ENCODE measurements around the gene CSNK2A3. TPM values are rescaled to one million over a fixed set of nuclear protein-coding genes. Genes with fewer than 3 reads are reported as not detected.

CSNK2A3 gene
- total and polyA plus RNA-seq, 3 donors from 2014 or later, result 1.5 to 4.0 (median 3.9) TPM

- H3K4me3 ChIP-seq, result no peak overlapping the region
- H3K4me1 ChIP-seq, result no peaks in the 10 kb centered on the region
- intact Hi-C loops (cut with DNase I; ENCODE audit: low total_unique reads), result no loop called here
- TF ChIP-seq CTCF (IDR thresholded peaks at IDR 0.05), result no peak
- TF ChIP-seq POLR2A (IDR thresholded peaks at IDR 0.05), result no peak
- DNase-seq, result no peak
- H3K27me3 ChIP-seq, result no peaks in the 10 kb centered on the region
- no peaks in the 10 kb centered on the region for H3K36me3 ChIP-seq (ENCODE audit: low read depth, missing control alignments)
- H3K9me3 ChIP-seq, result no peaks in the 10 kb centered on the region
- no peak overlapping the region for H3K27ac ChIP-seq
- WGBS, 2 donors, result 90 to 93% methylated on average over 4 of the region's 4 CpGs
Observed at GRCh38 chr11:11336664-11337063, 16.4 kb downstream of the CSNK2A3 start.

- intact Hi-C loops (cut with DNase I; ENCODE audit: low total_unique reads), result no loop called here
- TF ChIP-seq CTCF (IDR thresholded peaks at IDR 0.05), result no peak
- TF ChIP-seq POLR2A (IDR thresholded peaks at IDR 0.05), result no peak
- Histone ChIP-seq H3K4me1 (no peaks in the 10 kb centered on the region), H3K4me3 (no peak overlapping the region), H3K9me3 (no peaks in the 10 kb centered on the region), H3K36me3 (ENCODE audit: low read depth, missing control alignments) (no peaks in the 10 kb centered on the region), H3K27ac (no peak overlapping the region), H3K27me3 (no peaks in the 10 kb centered on the region)
- no peak for DNase-seq
- WGBS, 2 donors, result 86 to 100% methylated on average over 2 of the region's 2 CpGs
Observed at GRCh38 chr11:11335043-11335442, 18.0 kb downstream of the CSNK2A3 start.

- no peak for TF ChIP-seq CTCF (IDR thresholded peaks at IDR 0.05)
- TF ChIP-seq POLR2A (IDR thresholded peaks at IDR 0.05), result no peak
- intact Hi-C loops (cut with DNase I; ENCODE audit: low total_unique reads), result no loop called here
- WGBS, 2 donors, result 73 to 77% methylated on average over 4 of the region's 4 CpGs
- DNase-seq, result no peak
- H3K27ac ChIP-seq, result no peak overlapping the region
- no peaks in the 10 kb centered on the region for H3K9me3 ChIP-seq
- H3K27me3 ChIP-seq, result no peaks in the 10 kb centered on the region
- no peaks in the 10 kb centered on the region for H3K36me3 ChIP-seq (ENCODE audit: low read depth, missing control alignments)
- no peak overlapping the region for H3K4me3 ChIP-seq
- H3K4me1 ChIP-seq, result no peaks in the 10 kb centered on the region
Observed at GRCh38 chr11:11334607-11335006, 18.4 kb downstream of the CSNK2A3 start.

DNA sequence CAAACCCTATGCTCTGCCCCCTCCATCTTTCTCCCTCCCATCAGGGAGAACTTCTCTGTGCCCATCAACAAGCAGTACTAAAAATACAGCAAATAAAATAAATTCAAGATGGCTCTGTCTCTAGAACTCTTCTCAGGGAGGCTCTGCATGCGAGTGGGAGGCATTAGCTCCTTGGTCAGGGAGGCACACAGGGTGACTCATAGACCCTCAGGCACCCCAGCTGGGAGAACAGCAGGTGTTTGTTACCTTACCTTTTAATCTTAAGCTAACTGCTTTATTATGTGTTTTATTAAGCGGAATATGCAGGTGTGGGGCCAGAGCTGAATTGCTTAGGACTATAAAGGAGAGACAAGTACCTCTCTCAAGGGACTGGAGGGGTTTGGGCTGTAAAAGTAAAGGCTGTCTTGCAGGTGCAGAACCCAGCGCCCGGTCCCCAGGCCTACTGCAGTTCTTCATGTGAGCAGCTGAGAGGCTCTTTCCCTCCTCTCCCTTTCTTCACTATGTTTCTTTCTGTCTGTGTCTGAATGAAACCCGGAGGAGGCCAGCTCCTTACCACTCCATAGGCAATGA lies 20.8 kb downstream of the CSNK2A3 start:
- intact Hi-C loops (cut with DNase I; ENCODE audit: low total_unique reads), result no loop called here
- no peak for TF ChIP-seq CTCF (IDR thresholded peaks at IDR 0.05)
- TF ChIP-seq POLR2A (IDR thresholded peaks at IDR 0.05), result no peak
- H3K4me3 ChIP-seq, result no peak overlapping the region
- no peaks in the 10 kb centered on the region for H3K9me3 ChIP-seq
- DNase-seq, result no peak
- WGBS, 2 donors, result 79 to 81% methylated on average over 5 of the region's 5 CpGs
- no peaks in the 10 kb centered on the region for H3K36me3 ChIP-seq (ENCODE audit: low read depth, missing control alignments)
- H3K4me1 ChIP-seq, result no peaks in the 10 kb centered on the region
- H3K27me3 ChIP-seq, result no peaks in the 10 kb centered on the region
- H3K27ac ChIP-seq, result no peak overlapping the region

GRCh38 chr11:11329062-11329806 lies 23.8 kb downstream of the CSNK2A3 start:
- intact Hi-C loops (cut with DNase I; ENCODE audit: low total_unique reads), result no loop called here
- Histone ChIP-seq H3K36me3 (ENCODE audit: low read depth, missing control alignments) (no peaks in the 10 kb centered on the region), H3K9me3 (no peaks in the 10 kb centered on the region), H3K27me3 (no peaks in the 10 kb centered on the region), H3K27ac (no peak overlapping the region), H3K4me3 (no peak overlapping the region), H3K4me1 (no peaks in the 10 kb centered on the region)
- TF ChIP-seq CTCF (IDR thresholded peaks at IDR 0.05) (no peak), POLR2A (IDR thresholded peaks at IDR 0.05) (no peak)
- no peak for DNase-seq
- 85 to 87% methylated on average over 4 of the region's 4 CpGs for WGBS, 2 donors
